ENCODE results near the gene SYCE1L. TPM values are rescaled to one million over a fixed set of nuclear protein-coding genes. Genes with fewer than 3 reads are reported as not detected.

Gene SYCE1L
- total RNA-seq, 2 donors from 2014 or later: 2.3 to 3.4 TPM

GRCh38 chr16:77246150-77246549, 46.9 kb downstream of the SYCE1L start:
- Histone ChIP-seq H3K27me3 (replicated peaks; ENCODE audit: insufficient read depth) (no peaks in the 10 kb centered on the region), H3K36me3 (no peaks in the 10 kb centered on the region), H3K27ac (no peak overlapping the region), H3K4me1 (replicated peaks) (no peaks in the 10 kb centered on the region), H3K9me3 (no peaks in the 10 kb centered on the region), H3K4me3 (no peak overlapping the region)
- WGBS: 94% methylated on average over 2 of the region's 2 CpGs
- no peak for TF ChIP-seq POLR2A (IDR thresholded peaks at IDR 0.05)
- TF ChIP-seq POLR2AphosphoS5 (IDR thresholded peaks at IDR 0.05): no peak
- TF ChIP-seq, protein P1, sequence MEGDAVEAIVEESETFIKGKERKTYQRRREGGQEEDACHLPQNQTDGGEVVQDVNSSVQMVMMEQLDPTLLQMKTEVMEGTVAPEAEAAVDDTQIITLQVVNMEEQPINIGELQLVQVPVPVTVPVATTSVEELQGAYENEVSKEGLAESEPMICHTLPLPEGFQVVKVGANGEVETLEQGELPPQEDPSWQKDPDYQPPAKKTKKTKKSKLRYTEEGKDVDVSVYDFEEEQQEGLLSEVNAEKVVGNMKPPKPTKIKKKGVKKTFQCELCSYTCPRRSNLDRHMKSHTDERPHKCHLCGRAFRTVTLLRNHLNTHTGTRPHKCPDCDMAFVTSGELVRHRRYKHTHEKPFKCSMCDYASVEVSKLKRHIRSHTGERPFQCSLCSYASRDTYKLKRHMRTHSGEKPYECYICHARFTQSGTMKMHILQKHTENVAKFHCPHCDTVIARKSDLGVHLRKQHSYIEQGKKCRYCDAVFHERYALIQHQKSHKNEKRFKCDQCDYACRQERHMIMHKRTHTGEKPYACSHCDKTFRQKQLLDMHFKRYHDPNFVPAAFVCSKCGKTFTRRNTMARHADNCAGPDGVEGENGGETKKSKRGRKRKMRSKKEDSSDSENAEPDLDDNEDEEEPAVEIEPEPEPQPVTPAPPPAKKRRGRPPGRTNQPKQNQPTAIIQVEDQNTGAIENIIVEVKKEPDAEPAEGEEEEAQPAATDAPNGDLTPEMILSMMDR (IDR thresholded peaks at IDR 0.05): no peak
- no peak for DNase-seq (ENCODE audit: low spot score)
- intact Hi-C loops (cut with DNase I): no loop called here

DNA sequence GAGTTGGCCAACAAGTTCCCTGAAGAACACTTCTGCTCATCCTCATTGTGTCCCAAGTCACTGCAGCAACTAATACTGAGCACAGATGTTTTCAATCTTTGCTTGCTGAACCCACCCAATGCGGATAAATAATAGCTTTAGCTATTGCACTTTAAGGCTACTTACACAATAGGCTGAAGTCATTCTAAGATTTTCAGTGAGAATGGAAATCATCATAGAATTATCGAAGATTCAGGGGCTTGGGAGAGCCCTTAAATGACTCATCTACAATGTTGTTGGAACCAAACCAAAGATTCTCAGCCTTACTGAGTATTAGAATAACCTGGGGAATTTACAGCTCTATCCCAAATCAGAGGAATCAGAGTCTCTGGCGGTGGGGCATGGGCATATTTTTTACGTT, 51.2 kb downstream of the SYCE1L start:
- Histone ChIP-seq H3K27me3 (replicated peaks; ENCODE audit: insufficient read depth) (no peaks in the 10 kb centered on the region), H3K4me3 (no peak overlapping the region), H3K36me3 (no peaks in the 10 kb centered on the region), H3K27ac (no peak overlapping the region), H3K4me1 (replicated peaks) (no peaks in the 10 kb centered on the region), H3K9me3 (no peaks in the 10 kb centered on the region)
- intact Hi-C loops (cut with DNase I): no loop called here
- no peak for DNase-seq (ENCODE audit: low spot score)
- WGBS: 90% methylated on average over 4 of the region's 4 CpGs
- TF ChIP-seq POLR2AphosphoS5 (IDR thresholded peaks at IDR 0.05) (no peak), POLR2A (IDR thresholded peaks at IDR 0.05) (no peak)
- TF ChIP-seq, protein P1 (IDR thresholded peaks at IDR 0.05): no peak

Other genes starting within 250 kb of the SYCE1L start
- gene MON1B, start 8.2 kb upstream of the SYCE1L start, total RNA-seq: 100 to 1,000 TPM in 1 of 2 donors, 10 to 100 TPM in 1; 53.9 to 116 TPM
- gene ADAMTS18, start 235.6 kb downstream of the SYCE1L start, total RNA-seq: 1 to 10 TPM in 1 of 2 donors, not detected in 1; 2.7 TPM

Data from prostate gland (tissue), 2 donors.